HG03520 (cell line): ENCODE results near the gene CHI3L2.

ENCODE experiments used
- ATAC-seq: cut with Tn5 transposase; IDR thresholded peaks from one replicate; pipeline ENCODE4 v1.9.1; 2021; ENCODE audit warnings: mild to moderate bottlenecking, moderate library complexity; ENCODE audit not compliant: unreplicated experiment

The CHI3L2 gene

GRCh38 chr1:111227434-111227833, at the start of gene CHI3L2:
CHI3L2 (plus strand) TSS chr1:111227713; CDS start chr1:111227730, 17 bp downstream.
- no peak for ATAC-seq

- ATAC-seq: no peak
These were observed 47.5 kb upstream of the CHI3L2 start for GRCh38 chr1:111179968-111180533.

GRCh38 chr1:111182052-111182451, 45.5 kb upstream of the CHI3L2 start:
- no peak for ATAC-seq

GRCh38 chr1:111183308-111184069, 44.0 kb upstream of the CHI3L2 start:
- no peak for ATAC-seq

GRCh38 chr1:111184663-111185062, 42.9 kb upstream of the CHI3L2 start:
- ATAC-seq: no peak

- ATAC-seq: no peak
These were observed 36.5 kb upstream of the CHI3L2 start for GRCh38 chr1:111190931-111191451.

- ATAC-seq: no peak
These were observed 36.0 kb upstream of the CHI3L2 start for GRCh38 chr1:111191496-111191895.

GRCh38 chr1:111192074-111192473, 35.4 kb upstream of the CHI3L2 start:
- ATAC-seq: no peak

GRCh38 chr1:111192658-111193519, 34.6 kb upstream of the CHI3L2 start:
- ATAC-seq: no peak

GRCh38 chr1:111193712-111194480, 33.6 kb upstream of the CHI3L2 start:
- ATAC-seq: no peak

GRCh38 chr1:111195002-111195684, 32.4 kb upstream of the CHI3L2 start:
- ATAC-seq: no peak

GRCh38 chr1:111196213-111196612, 31.3 kb upstream of the CHI3L2 start:
- ATAC-seq: no peak

- ATAC-seq: no peak
These were observed 29.8 kb upstream of the CHI3L2 start for GRCh38 chr1:111197598-111198284.

GRCh38 chr1:111198836-111199235, 28.7 kb upstream of the CHI3L2 start:
- no peak for ATAC-seq

GRCh38 chr1:111199329-111199728, 28.2 kb upstream of the CHI3L2 start:
- ATAC-seq: no peak

- ATAC-seq: no peak
These were observed 27.4 kb upstream of the CHI3L2 start, which contains the start of gene DENND2D for GRCh38 chr1:111199881-111200801. DENND2D (minus strand) TSS chr1:111200646; CDS start chr1:111200459, 187 bp downstream.

- ATAC-seq: no peak
These were observed 26.7 kb upstream of the CHI3L2 start for GRCh38 chr1:111200802-111201161.
